Measurements from ENCODE around the gene ACP6. TPM values are rescaled to one million over a fixed set of nuclear protein-coding genes. Genes with fewer than 3 reads are reported as not detected.

The ACP6 gene
- total and polyA plus RNA-seq, 10 of the 15 experiments (the other 5 are each of a cell fraction or from before 2014, with no cell fraction given), result 3.1 to 19.7 (median 9.4) TPM

GRCh38 chr1:147640553-147641165 is 29.7 kb downstream of the ACP6 start:
- no peaks in the 10 kb centered on the region for H4K20me1 ChIP-seq (ENCODE audit: control insufficient read depth, insufficient read depth)
- no peaks in the 10 kb centered on the region for H3K36me3 ChIP-seq (ENCODE audit: control insufficient read depth in 2 of 2, insufficient read depth in 2 of 2, low read length in 1 of 2)
- H3K27me3 ChIP-seq (replicated peaks in 1 of 2; ENCODE audit: control insufficient read depth in 2 of 2, insufficient read depth in 2 of 2, low read length in 1 of 2), result no peaks in the 10 kb centered on the region
- H3K4me2 ChIP-seq (ENCODE audit: control insufficient read depth, insufficient read depth), result no peak overlapping the region
- CTCF ChIA-PET, result interaction anchor here (0.7 to 2.5 kb wide), 21 partner anchors 10 to 460 kb away, joined by 3 to 16 read pairs (median 5); partner anchors contain the start of gene ACP6
- H3K79me2 ChIP-seq (ENCODE audit: control insufficient read depth, insufficient read depth, low read length), result no peaks in the 10 kb centered on the region
- no peaks in the 10 kb centered on the region for H3K4me1 ChIP-seq (ENCODE audit: control insufficient read depth, insufficient read depth, low read length)
- DNase-seq (ENCODE audit: low read depth, low spot score) (no peak), ATAC-seq (peak; percentile 100), FAIRE-seq (peak; percentile 85)
- no peak overlapping the region; the same call in 1 of the 2 replicates for H2AFZ ChIP-seq (ENCODE audit: control insufficient read depth, low read depth, low read length)
- in situ Hi-C loops (cut with MboI) (no loop called here), intact Hi-C loops (cut with micrococcal nuclease; ENCODE audit: unreplicated experiment) (loop anchor here (2.0 kb wide), 1 partner anchor 252 kb away; no protein-coding TSS in a partner anchor)
- no TSS peak for BruUV-seq (replicated peaks)
- 35% methylated on average over 9 of the region's 9 CpGs for WGBS (ENCODE audit: insufficient coverage, insufficient replicate concordance, low lambda C conversion rate, missing lambda C conversion rate)
- POLR2A ChIA-PET, result interaction anchor here (0.7 kb wide), 1 partner anchor 252 kb away, joined by 4 read pairs; no protein-coding TSS in a partner anchor
- SMC1A ChIA-PET (ENCODE audit: uncharacterized antibody, unreplicated experiment), result interaction anchor here (1.0 to 1.8 kb wide), 4 partner anchors 10 to 252 kb away, joined by 3 to 8 read pairs (median 4); no protein-coding TSS in a partner anchor
- H3K27ac ChIP-seq (ENCODE audit: control insufficient read depth, insufficient read depth), result no peak overlapping the region
- no peaks in the 10 kb centered on the region for H3K9me3 ChIP-seq (replicated peaks; ENCODE audit: control insufficient read depth, insufficient read depth, low read length)
- RAD21 ChIA-PET (ENCODE audit: unreplicated experiment), result interaction anchor here (0.6 to 1.2 kb wide), 4 partner anchors 104 to 252 kb away, joined by 3 to 6 read pairs (median 4); no protein-coding TSS in a partner anchor
- no peak overlapping the region for H3K9ac ChIP-seq (ENCODE audit: control insufficient read depth, insufficient read depth, low read length)
- no peak overlapping the region for H3K4me3 ChIP-seq
- peak; percentile 76 for TF ChIP-seq MEF2B (IDR thresholded peaks at IDR 0.05; ENCODE audit: partially characterized antibody, poor library complexity, severe bottlenecking)
- no peak for TF ChIP-seq HSF1 (IDR thresholded peaks at IDR 0.05; ENCODE audit: low read depth, low read length)
- TF ChIP-seq RAD21 (IDR thresholded peaks at IDR 0.05; ENCODE audit: insufficient read depth, low read depth, low read length), result peak; percentile 57
- TF ChIP-seq RELA (IDR thresholded peaks at IDR 0.05; ENCODE audit: borderline replicate concordance, partially characterized antibody), result peak; percentile 53
- no peak for TF ChIP-seq SREBF1 (IDR thresholded peaks at IDR 0.05; ENCODE audit: low read length)
- no peak for TF ChIP-seq SIX5 (IDR thresholded peaks at IDR 0.05; ENCODE audit: low read depth, low read length, severe bottlenecking)
- TF ChIP-seq GATAD2B (conservative IDR thresholded peaks at IDR 0.05; ENCODE audit: low read depth), result no peak
- peak; percentile 77; the same call in 1 of the 2 replicates for TF ChIP-seq YY1 (IDR thresholded peaks at IDR 0.05; ENCODE audit: low read depth, low read length)
- no peak for TF ChIP-seq EZH2 (IDR thresholded peaks at IDR 0.05; ENCODE audit: borderline replicate concordance, control insufficient read depth, low read depth, low read length)
- no peak for TF ChIP-seq CEBPZ (IDR thresholded peaks at IDR 0.05; ENCODE audit: low read depth, low read length)
- no peak for TF ChIP-seq EP300 (IDR thresholded peaks at IDR 0.05; ENCODE audit: borderline replicate concordance in 1 of 2, control insufficient read depth in 1 of 2, low read depth in 2 of 2, low read length in 2 of 2)
- TF ChIP-seq SMC3 (IDR thresholded peaks at IDR 0.05; ENCODE audit: borderline replicate concordance, low read length), result peak; percentile 70; the same call in 1 of the 2 replicates
- TF ChIP-seq EGR1 (IDR thresholded peaks at IDR 0.05; ENCODE audit: borderline replicate concordance in 1 of 2, low read depth in 2 of 2, low read length in 2 of 2), result 0 out of 3 replicates have a peak, but pooled peaks of 1 of the 2 experiments have one; percentile 28
- peak; percentile 92 to 98 (median 92) for TF ChIP-seq CTCF (IDR thresholded peaks at IDR 0.05 in 2 of 3, conservative IDR thresholded peaks at IDR 0.05 in 1 of 3; ENCODE audit: control insufficient read depth in 2 of 3, extremely low read depth in 1 of 3, insufficient read depth in 1 of 3, low read depth in 3 of 3, low read length in 3 of 3)
- TF ChIP-seq PML (IDR thresholded peaks at IDR 0.05; ENCODE audit: low read length), result no peak
